Measurements from ENCODE around the gene MESD.

Gene MESD

DNA sequence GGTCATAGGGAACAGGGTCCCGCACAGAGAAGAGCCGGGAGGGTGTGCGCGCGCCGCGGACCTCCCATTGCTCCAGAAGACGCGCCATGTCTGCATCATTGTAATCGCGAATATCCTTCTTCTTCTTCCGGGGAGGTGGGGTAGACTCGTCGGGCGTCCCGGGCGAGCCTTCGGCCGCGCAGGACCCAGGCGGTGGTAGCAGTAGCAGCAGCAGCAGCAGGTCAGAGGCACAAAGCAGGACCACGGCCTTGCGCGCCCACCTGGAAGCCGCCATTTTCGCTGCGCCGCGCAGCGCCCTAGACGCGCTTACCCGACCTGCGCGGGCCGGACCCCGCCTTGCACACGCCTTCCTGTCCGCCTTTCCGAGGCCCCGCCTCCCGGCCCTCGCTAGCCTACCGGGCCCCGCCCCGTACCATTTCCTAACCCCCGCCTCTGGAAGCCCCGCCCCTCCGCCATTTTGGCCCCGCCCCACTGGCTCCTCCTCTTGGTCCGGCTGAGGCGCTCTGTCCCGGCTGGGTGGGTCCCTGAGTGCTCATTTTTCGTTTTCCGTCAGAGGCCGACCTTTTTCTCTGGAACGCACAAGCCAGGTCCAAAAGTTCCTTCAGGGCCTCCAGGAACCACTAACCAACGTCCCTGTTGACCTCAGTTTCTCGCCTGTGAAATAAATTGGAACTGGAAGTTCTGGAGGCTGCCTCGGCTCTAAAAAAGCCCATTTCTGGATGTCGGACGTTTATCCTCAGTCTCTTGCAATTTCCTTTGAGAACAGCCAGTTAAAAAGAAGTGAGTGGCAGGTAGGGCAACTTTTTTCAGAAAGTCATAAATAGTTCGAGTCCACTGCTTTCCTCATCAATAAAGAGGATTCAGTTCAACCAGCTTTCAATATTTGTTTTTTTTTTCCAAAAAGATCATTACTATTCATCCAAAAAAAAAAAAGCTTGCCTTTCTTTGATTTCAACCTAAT lies at the start of gene MESD:
MESD (minus strand) TSS at position 302 of the 961 bp plus-strand sequence; CDS start at position 274, 28 bp downstream.
- peak; percentile 93 to 99 (median 98) for DNase-seq (ENCODE audit: low read depth in 2 of 3, low spot score in 2 of 3)

DNA sequence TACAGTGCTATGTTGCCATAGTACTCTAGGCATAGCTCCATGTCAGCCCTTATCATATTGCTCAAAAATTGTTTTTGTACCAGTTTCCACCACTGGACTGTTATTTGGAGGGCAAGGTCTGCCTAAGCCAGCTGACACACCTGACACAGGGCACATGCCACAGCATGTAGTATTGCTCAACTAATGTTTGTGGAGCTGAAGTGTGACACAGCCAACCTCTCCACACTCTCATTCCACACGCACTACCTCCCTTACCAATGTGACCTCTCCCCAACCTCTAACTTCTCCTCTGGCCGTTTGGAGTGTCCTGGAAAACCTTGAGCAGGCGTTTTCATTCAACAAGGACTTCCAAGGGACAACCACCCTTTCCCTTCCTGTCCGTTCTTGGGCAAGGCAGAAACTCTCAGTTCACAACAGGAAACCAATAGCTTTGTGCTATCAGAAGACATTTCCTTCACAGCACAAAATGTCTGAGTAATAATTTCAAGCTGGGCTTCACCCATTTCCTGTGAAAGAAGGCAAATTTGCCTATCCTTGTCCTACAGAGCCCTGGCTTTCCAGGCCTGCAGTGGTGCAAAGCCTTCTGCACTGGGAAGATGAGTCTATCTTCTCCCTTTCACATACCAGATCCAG lies 49.5 kb upstream of the MESD start:
- no peak for DNase-seq (ENCODE audit: low read depth in 2 of 3, low spot score in 2 of 3)

DNA sequence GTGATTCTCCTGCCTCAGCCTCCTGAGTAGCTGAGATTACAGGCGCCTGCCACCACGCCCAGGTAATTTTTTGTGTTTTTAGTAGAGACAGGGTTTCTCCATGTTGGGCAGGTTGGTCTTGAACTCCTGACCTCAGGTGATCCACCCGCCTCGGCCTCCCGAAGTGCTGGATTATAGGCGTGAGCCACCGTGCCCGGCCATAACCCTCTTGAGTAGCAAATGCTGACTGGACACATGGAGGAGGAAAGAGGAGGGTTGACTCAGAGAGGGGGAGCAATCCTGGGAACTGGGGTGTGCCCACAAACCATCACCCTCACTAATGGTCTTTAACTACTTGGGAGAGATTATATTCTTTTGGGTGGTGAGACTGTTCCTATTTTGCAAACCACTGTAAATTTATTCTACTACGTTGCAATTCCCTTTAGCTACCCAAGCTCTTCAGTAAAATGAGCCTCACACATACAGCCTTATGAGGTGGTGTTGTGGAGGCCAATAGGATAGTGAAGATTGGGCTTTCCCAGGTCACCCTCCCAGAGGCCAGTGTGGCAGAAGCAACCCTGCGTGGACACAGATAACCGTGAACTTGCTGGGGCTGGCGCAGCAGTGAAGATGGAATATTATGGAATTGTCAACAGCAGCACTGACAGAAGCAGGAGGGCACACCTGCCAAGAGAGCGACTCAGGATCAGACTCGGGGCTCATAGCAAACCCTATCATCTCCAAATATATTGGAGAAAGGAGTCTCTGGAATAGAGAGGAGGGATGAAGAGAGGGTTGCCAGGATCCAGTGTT lies 48.5 kb upstream of the MESD start:
- no peak for DNase-seq (ENCODE audit: low read depth in 2 of 3, low spot score in 2 of 3)

DNA sequence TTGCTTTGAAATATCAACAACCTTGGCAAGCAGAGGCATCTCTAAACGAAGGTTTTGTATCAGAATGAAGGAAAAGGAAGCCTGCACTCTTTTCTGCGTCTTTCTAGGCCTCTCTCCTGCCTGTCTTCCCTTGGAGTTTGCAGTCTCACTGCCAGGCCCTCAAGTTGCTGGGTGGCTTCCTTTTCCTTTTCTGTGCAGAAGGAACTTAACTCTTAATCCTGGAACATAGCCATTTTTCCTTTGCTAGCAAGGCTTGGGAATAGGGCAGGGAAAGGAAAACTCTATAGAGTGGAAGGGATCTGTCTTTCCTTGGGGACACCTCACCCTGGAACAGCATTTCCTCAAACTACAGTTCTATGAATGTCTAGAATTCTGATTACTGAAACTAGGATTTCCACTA lies 43.9 kb upstream of the MESD start:
- DNase-seq (ENCODE audit: low read depth in 2 of 3, low spot score in 2 of 3): no peak

- no peak for DNase-seq (ENCODE audit: low read depth in 2 of 3, low spot score in 2 of 3)
These were observed 43.2 kb upstream of the MESD start for GRCh38 chr15:81032818-81033217.

DNA sequence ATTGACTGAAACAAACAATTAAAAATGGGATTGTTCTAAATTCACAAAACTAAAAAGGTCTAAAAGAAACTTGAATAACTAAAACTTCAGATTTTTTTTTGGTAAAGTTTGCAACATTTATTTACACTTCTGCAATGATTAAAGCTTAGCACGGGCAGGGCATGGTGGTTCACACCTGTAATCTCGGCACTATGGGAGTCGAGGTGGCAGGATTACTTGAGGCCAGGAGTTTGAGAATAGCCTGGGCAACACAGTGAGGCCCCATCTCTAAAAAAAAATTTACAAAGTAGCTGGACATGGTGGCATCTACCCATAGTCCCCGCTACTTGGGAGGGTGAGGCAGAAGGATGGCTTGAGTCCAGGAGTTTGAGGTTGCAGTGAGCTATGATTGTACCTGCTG lies 42.7 kb upstream of the MESD start:
- no peak for DNase-seq (ENCODE audit: low read depth in 2 of 3, low spot score in 2 of 3)

GRCh38 chr15:81031203-81031602 lies 41.6 kb upstream of the MESD start:
- no peak for DNase-seq (ENCODE audit: low read depth in 2 of 3, low spot score in 2 of 3)

- DNase-seq (ENCODE audit: low read depth in 2 of 3, low spot score in 2 of 3): no peak
These were observed 40.7 kb upstream of the MESD start for GRCh38 chr15:81030301-81030750.

DNA sequence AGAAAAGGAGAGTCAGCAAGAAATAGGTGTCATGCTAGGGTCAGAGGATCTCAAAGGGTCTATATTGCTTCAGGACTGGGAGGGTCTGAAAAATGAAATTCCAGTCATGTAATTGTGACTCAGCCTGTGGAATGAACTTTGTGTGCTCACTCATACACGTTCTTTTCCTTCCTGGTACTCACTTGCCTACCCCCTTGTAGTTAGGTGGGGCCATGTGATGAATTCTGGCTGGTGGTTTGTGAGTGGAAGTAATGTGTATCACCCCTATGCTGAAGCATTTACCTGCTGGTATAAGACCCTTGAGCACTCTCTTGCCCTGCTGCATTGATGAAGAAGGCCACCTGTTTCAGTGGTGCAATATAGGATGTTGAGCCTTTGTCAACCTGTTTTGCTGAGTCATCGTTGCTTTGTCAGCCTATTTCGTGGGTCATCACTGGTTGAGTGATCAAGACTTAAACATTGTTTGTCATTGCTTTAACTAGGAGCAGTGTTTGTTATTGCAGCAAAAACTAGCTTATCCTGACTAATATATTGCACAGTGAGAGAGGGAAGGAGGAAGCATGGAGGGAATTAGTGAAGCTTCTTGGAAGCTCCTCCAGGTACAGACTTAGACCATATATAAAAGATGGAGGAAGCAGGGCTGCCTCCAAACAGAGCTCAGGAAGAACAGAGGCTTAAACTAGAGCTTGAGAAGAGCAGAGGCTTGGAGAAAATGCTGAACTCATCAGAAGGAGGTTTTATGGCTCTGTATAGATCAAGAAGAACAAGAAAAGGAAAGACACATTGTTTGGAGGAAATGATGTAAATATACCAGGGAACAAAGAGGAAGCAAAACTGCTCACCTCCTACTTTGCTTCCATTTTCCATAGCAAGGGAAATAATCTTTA lies 40.0 kb upstream of the MESD start:
- DNase-seq (ENCODE audit: low read depth in 2 of 3, low spot score in 2 of 3): no peak

- DNase-seq (ENCODE audit: low read depth in 2 of 3, low spot score in 2 of 3): no peak
These were observed 37.4 kb upstream of the MESD start for GRCh38 chr15:81026836-81027599.

- no peak for DNase-seq (ENCODE audit: low read depth in 2 of 3, low spot score in 2 of 3)
These were observed 36.2 kb upstream of the MESD start for GRCh38 chr15:81025721-81026370.

- DNase-seq (ENCODE audit: low read depth in 2 of 3, low spot score in 2 of 3): no peak
These were observed 35.3 kb upstream of the MESD start for GRCh38 chr15:81024936-81025335.

DNA sequence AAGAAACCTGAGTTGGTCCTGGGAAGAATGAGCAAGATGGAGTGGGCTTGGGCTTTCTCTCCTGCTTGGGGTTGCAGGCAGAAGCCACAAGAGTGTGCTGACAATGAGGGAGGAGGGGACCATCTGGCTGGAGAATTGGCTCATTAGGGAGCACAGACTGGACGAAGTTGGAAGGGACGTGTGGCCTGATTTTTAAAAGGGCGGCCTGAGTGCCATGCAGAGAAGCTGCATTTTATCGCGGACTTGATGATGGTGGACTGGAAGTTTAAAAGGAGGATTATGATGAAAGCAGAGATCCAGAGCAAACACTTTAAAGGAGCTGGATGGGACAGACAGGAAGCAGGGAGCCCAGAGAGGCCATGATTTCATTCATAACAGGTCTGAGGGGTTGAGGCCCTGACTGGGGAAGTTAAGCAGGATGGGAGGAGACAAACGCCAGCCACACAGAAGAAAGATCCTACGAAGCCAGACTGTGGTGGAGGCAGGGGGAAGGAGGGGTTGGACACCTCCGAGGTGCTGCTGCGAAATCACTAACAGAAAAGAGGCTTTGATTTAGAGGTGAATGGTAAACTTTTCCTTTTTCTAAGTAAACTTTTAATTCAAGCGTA lies 34.8 kb upstream of the MESD start:
- DNase-seq (ENCODE audit: low read depth in 2 of 3, low spot score in 2 of 3): no peak

DNA sequence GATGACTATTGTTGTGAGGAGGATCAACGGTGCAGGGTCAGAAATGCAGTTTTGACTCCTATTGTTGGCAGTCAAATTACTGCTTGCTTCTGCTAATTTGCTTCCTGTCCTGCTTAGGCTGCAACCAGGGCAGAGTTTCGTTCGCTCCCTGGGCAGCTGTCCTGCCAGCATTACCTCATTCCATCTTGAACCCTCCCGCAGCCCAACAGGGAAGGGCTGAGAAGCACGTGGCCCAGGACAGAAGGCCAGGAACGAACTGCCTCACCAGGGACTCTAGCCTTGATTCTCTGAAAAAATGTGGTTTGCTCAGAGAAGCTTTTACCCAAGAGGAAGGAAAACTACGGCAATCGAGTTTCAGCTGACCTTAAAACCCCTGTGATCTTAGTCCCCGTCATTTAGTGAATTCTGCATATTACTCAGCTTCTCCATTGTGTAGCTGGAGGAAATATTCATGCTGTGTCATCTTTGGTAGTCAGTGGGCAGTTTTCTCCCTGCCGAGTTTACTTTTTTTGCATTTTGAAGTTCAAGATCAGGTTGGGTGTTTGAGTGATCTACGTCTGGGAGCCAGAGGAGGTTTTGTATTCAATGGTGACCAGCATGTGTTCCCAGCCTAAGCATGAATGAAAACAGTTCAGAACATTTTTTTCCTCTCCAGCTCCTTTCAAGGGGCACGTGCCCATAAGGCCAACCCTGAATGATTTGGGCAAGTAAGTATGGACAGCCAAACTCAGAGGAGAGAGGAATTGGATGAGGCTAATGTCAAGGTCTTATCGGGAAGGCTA lies 34.1 kb upstream of the MESD start:
- DNase-seq (ENCODE audit: low read depth in 2 of 3, low spot score in 2 of 3): peak in 1 of 3 experiments; percentile 17

DNA sequence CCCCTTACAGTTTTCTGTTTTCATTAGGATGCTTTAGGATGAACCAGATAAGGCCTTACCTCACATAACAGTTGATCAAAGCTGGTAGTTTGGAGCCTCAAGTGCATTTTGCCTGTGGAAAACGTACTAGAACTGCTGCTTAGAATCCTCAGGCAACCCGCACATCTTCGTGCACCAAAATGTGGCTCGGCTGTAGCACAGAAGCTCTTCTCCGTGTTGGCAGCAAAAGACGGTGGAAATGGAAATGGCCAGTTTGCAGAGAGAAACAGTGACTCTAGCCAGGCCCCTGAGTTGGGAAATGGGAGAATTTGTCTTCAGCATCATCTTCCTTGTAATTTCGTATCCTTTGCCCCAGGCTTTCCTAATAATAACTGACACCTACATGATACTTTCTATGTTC lies 31.7 kb upstream of the MESD start:
- no peak for DNase-seq (ENCODE audit: low read depth in 2 of 3, low spot score in 2 of 3)

- no peak for DNase-seq (ENCODE audit: low read depth in 2 of 3, low spot score in 2 of 3)
These were observed 28.6 kb upstream of the MESD start for GRCh38 chr15:81018197-81018596.

DNA sequence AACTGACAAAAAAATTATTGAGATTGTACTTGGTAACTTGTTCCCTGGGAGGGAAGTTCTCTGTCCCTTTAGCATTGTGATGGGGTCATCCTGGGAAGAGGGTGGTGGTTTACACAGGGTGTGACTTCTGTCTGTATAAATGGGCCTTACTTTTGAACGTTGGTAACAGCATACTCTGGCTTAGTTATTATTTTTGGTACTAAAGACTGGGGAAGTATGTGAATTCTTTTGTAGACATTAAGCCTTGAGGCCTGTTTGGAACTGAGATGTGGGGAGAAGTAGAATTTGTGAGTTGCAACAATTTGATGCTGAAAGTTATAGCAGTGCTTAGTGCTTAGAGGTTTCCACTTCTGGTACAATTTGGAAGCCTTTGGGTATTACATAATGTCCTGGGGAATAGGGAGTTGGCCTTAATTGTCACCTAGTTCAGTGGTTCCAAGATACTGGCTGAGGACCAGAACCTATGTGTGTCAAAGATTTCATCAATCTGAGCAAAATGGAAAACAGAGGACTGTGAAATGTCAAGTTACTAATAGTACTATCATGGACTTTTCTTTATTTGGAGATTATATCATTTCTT lies 27.0 kb upstream of the MESD start:
- DNase-seq (ENCODE audit: low read depth in 2 of 3, low spot score in 2 of 3): no peak

Data from activated CD8-positive, alpha-beta memory T cell treated with anti-CD3 and anti-CD28 coated beads for 48 hours (primary cell).